H9 (cell line): ENCODE results near the gene SPIN1. TPM values are rescaled to one million over a fixed set of nuclear protein-coding genes. Genes with fewer than 3 reads are reported as not detected.

Experiments used
- DNase-seq: peaks from one replicate; pipeline ENCODE4 v3.0.0-alpha.2; 2017
- H2AFZ ChIP-seq: one replicate; pipeline ENCODE4 v1.6.1; 2013; ENCODE audit warnings: mild to moderate bottlenecking, low read length, control low read depth, moderate library complexity
- H2AK5ac ChIP-seq: 2 replicates; pipeline ENCODE4 v1.6.1; 2013; ENCODE audit warnings: low read length, control low read depth, mixed read lengths; ENCODE audit not compliant: insufficient read length
- H2BK120ac ChIP-seq: one replicate; pipeline ENCODE4 v1.6.1; 2013; ENCODE audit warnings: low read depth, mild to moderate bottlenecking, low read length, control low read depth, inconsistent platforms; ENCODE audit not compliant: poor library complexity, severe bottlenecking
- H2BK12ac ChIP-seq: 2 replicates; pipeline ENCODE4 v1.6.1; 2013; ENCODE audit warnings: low read length, control low read depth, mixed read lengths, low read depth; ENCODE audit not compliant: insufficient read length
- H2BK15ac ChIP-seq: 2 replicates; pipeline ENCODE4 v1.6.1; 2013; ENCODE audit warnings: low read depth, low read length, control low read depth
- H2BK20ac ChIP-seq: one replicate; pipeline ENCODE4 v1.6.1; 2013; ENCODE audit warnings: low read depth, mild to moderate bottlenecking, low read length, control low read depth, inconsistent platforms; ENCODE audit not compliant: poor library complexity, severe bottlenecking
- H2BK5ac ChIP-seq: 2 replicates; pipeline ENCODE4 v1.6.1; 2013; ENCODE audit warnings: low read length, control low read depth, mixed read lengths; ENCODE audit not compliant: insufficient read length
- H3K14ac ChIP-seq: 2 replicates; pipeline ENCODE4 v1.6.1; 2013; ENCODE audit warnings: low read length, control low read depth; ENCODE audit not compliant: insufficient read depth
- H3K18ac ChIP-seq: 2 replicates; pipeline ENCODE4 v1.6.1; 2013; ENCODE audit warnings: low read depth, mild to moderate bottlenecking, mixed read lengths, low read length, control low read depth; ENCODE audit not compliant: insufficient read length
- H3K23ac ChIP-seq: 2 replicates; pipeline ENCODE4 v1.6.1; 2013; ENCODE audit warnings: low read length, control low read depth, mixed read lengths, low read depth; ENCODE audit not compliant: insufficient read length
- H3K23me2 ChIP-seq: 2 replicates; pipeline ENCODE4 v1.6.1; 2013; ENCODE audit warnings: low read depth, mild to moderate bottlenecking, mixed read lengths, low read length, control low read depth; ENCODE audit not compliant: insufficient read length, poor library complexity, severe bottlenecking
- H3K27ac ChIP-seq: 2 replicates; pipeline ENCODE4 v1.5.1; 2013; ENCODE audit warnings: low read length, control low read depth, mixed read lengths, low read depth; ENCODE audit not compliant: insufficient read length
- H3K27me3 ChIP-seq: 2 replicates; pipeline ENCODE4 v1.6.1; 2013; ENCODE audit warnings: low read length, control low read depth, inconsistent platforms; ENCODE audit not compliant: insufficient read depth
- H3K4ac ChIP-seq: 2 replicates; pipeline ENCODE4 v1.6.1; 2013; ENCODE audit warnings: low read depth, mild to moderate bottlenecking, control low read depth, inconsistent platforms, low read length, moderate library complexity
- H3K4me1 ChIP-seq: 2 replicates; pipeline ENCODE4 v1.6.1; 2013; ENCODE audit warnings: low read length, control low read depth, inconsistent platforms; ENCODE audit not compliant: insufficient read depth
- H3K4me2 ChIP-seq: 2 replicates; pipeline ENCODE4 v1.6.1; 2013; ENCODE audit warnings: low read length, control low read depth, mixed read lengths; ENCODE audit not compliant: insufficient read length, insufficient read depth
- H3K56ac ChIP-seq: 2 replicates; pipeline ENCODE4 v1.6.1; 2013; ENCODE audit warnings: low read depth, mild to moderate bottlenecking, mixed read lengths, low read length, control low read depth; ENCODE audit not compliant: insufficient read length
- H3K79me1 ChIP-seq: 2 replicates; pipeline ENCODE4 v1.6.1; 2013; ENCODE audit warnings: low read depth, mild to moderate bottlenecking, moderate library complexity, low read length, control low read depth, inconsistent platforms; ENCODE audit not compliant: insufficient read depth, poor library complexity, severe bottlenecking
- H3K79me2 ChIP-seq: 2 replicates; pipeline ENCODE4 v1.6.1; 2013; ENCODE audit warnings: low read length, control low read depth, inconsistent platforms; ENCODE audit not compliant: insufficient read depth
- H3K9ac ChIP-seq: 2 replicates; pipeline ENCODE4 v1.6.1; 2013; ENCODE audit warnings: low read length, control low read depth, mixed read lengths; ENCODE audit not compliant: insufficient read length; ENCODE audit errors: extremely low read depth
- H3K9me3 ChIP-seq: one replicate; pipeline ENCODE4 v1.6.1; 2013; ENCODE audit warnings: low read depth, low read length, inconsistent platforms; ENCODE audit not compliant: control insufficient read depth
- H3T11ph ChIP-seq: one replicate; pipeline ENCODE4 v1.6.1; 2013; ENCODE audit warnings: mild to moderate bottlenecking, low read length, control low read depth, inconsistent platforms
- H4K20me1 ChIP-seq: one replicate; pipeline ENCODE4 v1.6.1; 2013; ENCODE audit not compliant: control insufficient read depth, insufficient read length, insufficient read depth
- H4K5ac ChIP-seq: 2 replicates; pipeline ENCODE4 v1.6.1; 2013; ENCODE audit warnings: low read depth, mild to moderate bottlenecking, mixed read lengths, low read length, control low read depth; ENCODE audit not compliant: insufficient read length
- H4K8ac ChIP-seq: replicated peaks from 2 replicates; pipeline ENCODE4 v1.6.1; 2013; ENCODE audit warnings: low read length, control low read depth, mixed read lengths, low read depth; ENCODE audit not compliant: insufficient read length
- H4K91ac ChIP-seq: 2 replicates; pipeline ENCODE4 v1.6.1; 2013; ENCODE audit warnings: low read depth, mild to moderate bottlenecking, moderate library complexity, mixed read lengths, low read length, control low read depth; ENCODE audit not compliant: insufficient read length
- H3K27ac Mint-ChIP-seq, 3 experiments: 2 replicates in 2 of 3; 3 replicates in 1 of 3; pipeline ENCODE4 v1.8.0; 2020 to 2021; ENCODE audit warnings: mixed read lengths in 3 of 3, mild to moderate bottlenecking in 1 of 3, moderate library complexity in 1 of 3
- H3K27me3 Mint-ChIP-seq: 2 replicates; pipeline ENCODE4 v1.8.0; 2021; ENCODE audit warnings: low read depth, mild to moderate bottlenecking, moderate library complexity, mixed read lengths
- H3K36me3 Mint-ChIP-seq, 3 experiments: 2 replicates in 2 of 3; 3 replicates in 1 of 3; pipeline ENCODE4 v1.8.0; 2020 to 2021; ENCODE audit warnings: low read depth in 3 of 3, mixed read lengths in 3 of 3; ENCODE audit not compliant: insufficient read depth in 1 of 3
- H3K4me1 Mint-ChIP-seq, 2 experiments: 2 replicates each; pipeline ENCODE4 v1.8.0; 2020; ENCODE audit warnings: mixed read lengths in 2 of 2
- H3K4me3 Mint-ChIP-seq, 2 experiments: 2 replicates in 1 of 2; 3 replicates in 1 of 2; pipeline ENCODE4 v1.8.0; 2020 to 2021; ENCODE audit warnings: mild to moderate bottlenecking in 2 of 2, mixed read lengths in 2 of 2, moderate library complexity in 1 of 2
- H3K9me3 Mint-ChIP-seq, 2 experiments: 2 replicates in 1 of 2; 3 replicates in 1 of 2; pipeline ENCODE4 v1.8.0; 2020; ENCODE audit warnings: mild to moderate bottlenecking in 2 of 2, mixed read lengths in 2 of 2, moderate library complexity in 1 of 2
- CTCF ChIP-seq: fragments of 200-600 bp; sonication (generic); conservative IDR thresholded peaks from 3 replicates; pipeline ENCODE4 v1.8.0; 2021; ENCODE audit warnings: antibody characterized with exemption, mild to moderate bottlenecking
- WGBS: extraction: QIAGEN DNeasy Blood & Tissue Kit; methylation state at CpG from one replicate; pipeline ENCODE4 v1.1.7; 2013; ENCODE audit warnings: missing lambda C conversion rate, low lambda C conversion rate, mixed read lengths; ENCODE audit not compliant: insufficient read length; ENCODE audit errors: extremely low coverage; 5-methylcytosine and 5-hydroxymethylcytosine counted together
- total RNA-seq: library from RNA; stranded (reverse); gene quantifications from 2 replicates; pipeline ENCODE4 v1.2.1, GENCODE V29; 2021

The SPIN1 gene
- total RNA-seq, 1 experiment from 2014 or later, result 136 TPM

- H3K23ac ChIP-seq, result no peak overlapping the region
- H4K8ac ChIP-seq, result no peak overlapping the region
- Mint-ChIP-seq H3K4me1 (peaks cover 12 to 14% of the 10 kb centered on the region in 2 experiments), H3K4me3 (no peak overlapping the region), H3K9me3 (no peaks in the 10 kb centered on the region; a peak in 1 of 5 replicates), H3K36me3 (no peaks in the 10 kb centered on the region), H3K27ac (peak overlapping the region in 1 of 3 experiments; percentile 46; a peak in 2 of 7 replicates), H3K27me3 (no peaks in the 10 kb centered on the region)
- H2BK20ac ChIP-seq, result no peak overlapping the region
- no peaks in the 10 kb centered on the region for H3K4me1 ChIP-seq
- H3K79me2 ChIP-seq, result no peaks in the 10 kb centered on the region; the same call in 1 of the 2 replicates
- no peak overlapping the region for H2AK5ac ChIP-seq
- no peak overlapping the region for H2BK5ac ChIP-seq
- H3K27me3 ChIP-seq, result no peaks in the 10 kb centered on the region
- no peak overlapping the region for H2BK15ac ChIP-seq
- no peak overlapping the region for H2AFZ ChIP-seq
- H3T11ph ChIP-seq, result no peak overlapping the region
- DNase-seq, result no peak
- no peaks in the 10 kb centered on the region for H4K20me1 ChIP-seq
- no peak overlapping the region for H3K56ac ChIP-seq
- no peaks in the 10 kb centered on the region for H3K23me2 ChIP-seq
- H3K27ac ChIP-seq, result no peak overlapping the region
- no peak for TF ChIP-seq CTCF
- no peaks in the 10 kb centered on the region for H3K9me3 ChIP-seq
- H3K9ac ChIP-seq, result no peak overlapping the region
- H2BK120ac ChIP-seq, result no peak overlapping the region
- H3K4ac ChIP-seq, result no peak overlapping the region
- H2BK12ac ChIP-seq, result no peak overlapping the region
- no peak overlapping the region for H3K18ac ChIP-seq
- H4K91ac ChIP-seq, result no peak overlapping the region
- no peaks in the 10 kb centered on the region for H3K79me1 ChIP-seq
- no peak overlapping the region for H4K5ac ChIP-seq
- no peak overlapping the region for H3K4me2 ChIP-seq
- no peak overlapping the region for H3K14ac ChIP-seq
- WGBS, result no CpG with 5 or more reads among the region's 2 CpGs
These were observed 109.0 kb downstream of the SPIN1 start for GRCh38 chr9:88497224-88497623.
